ENCODE data around the gene EXD2.

DNA sequence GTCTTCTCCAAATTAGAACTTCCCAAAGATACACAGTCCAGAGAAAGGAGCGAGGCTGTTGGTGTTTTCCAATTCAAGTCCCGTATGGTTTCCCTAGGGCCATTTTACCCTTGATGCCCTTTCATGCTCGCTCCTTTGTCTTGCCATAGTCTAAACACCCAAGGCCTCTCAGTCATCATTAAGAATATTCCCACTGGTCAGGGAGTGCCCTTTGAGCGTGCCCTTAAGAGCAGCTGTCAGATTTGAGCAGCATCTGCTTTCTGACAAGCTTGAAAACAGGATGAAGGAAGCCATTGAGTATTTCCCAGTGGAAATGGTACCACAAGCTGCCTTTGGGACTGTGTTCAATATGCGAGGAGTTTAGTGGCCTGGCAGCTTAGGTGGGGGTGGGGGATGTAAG, 58.3 kb downstream of the EXD2 start:
- no peak for TF ChIP-seq POLR2A (IDR thresholded peaks at IDR 0.05; ENCODE audit: low read depth)
- no peak for TF ChIP-seq CTCF (IDR thresholded peaks at IDR 0.05)
- TF ChIP-seq EP300 (IDR thresholded peaks at IDR 0.05), result no peak
- TF ChIP-seq POLR2AphosphoS5 (IDR thresholded peaks at IDR 0.05), result no peak

All from esophagus muscularis mucosa (tissue), 4 donors.